Breast epithelium (tissue), 3 donors: ENCODE measurements around the gene ATPAF2.

Experiments used
- POLR2A ChIP-seq: fragments of 450-650 bp; IDR thresholded peaks from one replicate; pipeline ENCODE4 v1.6.1; 2016; ENCODE audit warnings: antibody characterized with exemption, mild to moderate bottlenecking, moderate library complexity
- POLR2AphosphoS5 ChIP-seq, 3 donors: sonication (generic); formaldehyde crosslinking; IDR thresholded peaks; one replicate each; pipeline ENCODE4 v1.6.1; 2017; ENCODE audit warnings: antibody characterized with exemption in 3 of 3
- TF ChIP-seq, protein P1 (sequence below), 3 donors: fragments of 450-650 bp; IDR thresholded peaks; one replicate each; pipeline ENCODE4 v1.5.1; 2016 to 2017; ENCODE audit warnings: antibody characterized with exemption in 3 of 3, mild to moderate bottlenecking in 3 of 3, moderate library complexity in 3 of 3

DNA sequence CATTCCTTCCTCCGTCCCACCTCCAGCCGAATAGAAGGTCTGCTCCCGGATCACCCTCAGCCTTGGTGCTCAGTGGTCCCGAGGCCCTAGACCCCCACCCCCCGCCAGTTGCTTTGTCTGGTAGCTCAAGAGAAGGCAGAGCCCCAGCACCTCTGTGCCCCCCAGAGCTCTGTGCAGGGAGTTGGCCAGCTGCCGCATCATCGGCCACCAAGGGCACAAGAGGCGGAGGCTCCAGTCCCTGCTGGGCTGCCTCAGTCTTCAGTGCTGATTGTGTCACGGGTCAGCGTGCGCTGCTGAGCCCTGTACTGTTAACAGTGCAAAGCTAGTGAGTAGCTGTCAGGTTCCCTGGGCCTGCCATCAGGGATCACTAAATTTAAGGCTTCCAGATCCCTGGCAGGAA is 26.6 kb upstream of the ATPAF2 start:
- TF ChIP-seq, protein P1, sequence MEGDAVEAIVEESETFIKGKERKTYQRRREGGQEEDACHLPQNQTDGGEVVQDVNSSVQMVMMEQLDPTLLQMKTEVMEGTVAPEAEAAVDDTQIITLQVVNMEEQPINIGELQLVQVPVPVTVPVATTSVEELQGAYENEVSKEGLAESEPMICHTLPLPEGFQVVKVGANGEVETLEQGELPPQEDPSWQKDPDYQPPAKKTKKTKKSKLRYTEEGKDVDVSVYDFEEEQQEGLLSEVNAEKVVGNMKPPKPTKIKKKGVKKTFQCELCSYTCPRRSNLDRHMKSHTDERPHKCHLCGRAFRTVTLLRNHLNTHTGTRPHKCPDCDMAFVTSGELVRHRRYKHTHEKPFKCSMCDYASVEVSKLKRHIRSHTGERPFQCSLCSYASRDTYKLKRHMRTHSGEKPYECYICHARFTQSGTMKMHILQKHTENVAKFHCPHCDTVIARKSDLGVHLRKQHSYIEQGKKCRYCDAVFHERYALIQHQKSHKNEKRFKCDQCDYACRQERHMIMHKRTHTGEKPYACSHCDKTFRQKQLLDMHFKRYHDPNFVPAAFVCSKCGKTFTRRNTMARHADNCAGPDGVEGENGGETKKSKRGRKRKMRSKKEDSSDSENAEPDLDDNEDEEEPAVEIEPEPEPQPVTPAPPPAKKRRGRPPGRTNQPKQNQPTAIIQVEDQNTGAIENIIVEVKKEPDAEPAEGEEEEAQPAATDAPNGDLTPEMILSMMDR (IDR thresholded peaks at IDR 0.05) = no peak
- TF ChIP-seq POLR2A (no peak), POLR2AphosphoS5 (IDR thresholded peaks at IDR 0.05) (no peak)
